GM21390 (cell line): ENCODE results near the gene FAM32A.
A peak's percentile ranks its signal among the peaks of the same experiment; 100 is the strongest.
"Not testable (repeated sequence)": the region's sequence is repeated elsewhere in the genome, so short reads cannot be mapped to it uniquely, and the experiment has no call there.

Source experiments
- ATAC-seq: cut with Tn5 transposase; IDR thresholded peaks from one replicate; pipeline ENCODE4 v1.9.1; 2021; ENCODE audit not compliant: unreplicated experiment

FAM32A gene

GRCh38 chr19:16164222-16164890 is 20.9 kb upstream of the FAM32A start:
- no peak for ATAC-seq

GRCh38 chr19:16166417-16166816 is 18.8 kb upstream of the FAM32A start:
- no peak for ATAC-seq

- no peak for ATAC-seq
These were observed 18.2 kb upstream of the FAM32A start for GRCh38 chr19:16167055-16167454.

- no peak for ATAC-seq
These were observed 16.6 kb upstream of the FAM32A start for GRCh38 chr19:16168465-16169081.

GRCh38 chr19:16170134-16170533 is 15.1 kb upstream of the FAM32A start:
- ATAC-seq = no peak

- no peak for ATAC-seq
These were observed 9.3 kb upstream of the FAM32A start for GRCh38 chr19:16175954-16176353.

GRCh38 chr19:16178866-16179265 is 6.3 kb upstream of the FAM32A start:
- ATAC-seq = not testable (repeated sequence)

GRCh38 chr19:16180611-16181010 is 4.6 kb upstream of the FAM32A start:
- no peak for ATAC-seq

- no peak for ATAC-seq
These were observed 516 bp upstream of the FAM32A start for GRCh38 chr19:16184665-16185122.

- ATAC-seq = no peak
These were observed 536 bp downstream of the FAM32A start for GRCh38 chr19:16185768-16186123.

GRCh38 chr19:16188521-16188920 is 3.3 kb downstream of the FAM32A start:
- no peak for ATAC-seq

GRCh38 chr19:16190198-16190597 is 5.0 kb downstream of the FAM32A start:
- no peak for ATAC-seq

- no peak for ATAC-seq
These were observed 5.5 kb downstream of the FAM32A start for GRCh38 chr19:16190736-16191135.

- no peak for ATAC-seq
These were observed 6.2 kb downstream of the FAM32A start for GRCh38 chr19:16191216-16191908.

- no peak for ATAC-seq
These were observed 8.3 kb downstream of the FAM32A start for GRCh38 chr19:16193466-16193865.

GRCh38 chr19:16197188-16197621 is 12.0 kb downstream of the FAM32A start:
- no peak for ATAC-seq

GRCh38 chr19:16197622-16198369 is 12.6 kb downstream of the FAM32A start, which contains the start of gene AP1M1:
AP1M1 (plus strand) TSS chr19:16197911; CDS start chr19:16198027, 116 bp downstream.
- peak; percentile 78 for ATAC-seq

GRCh38 chr19:16198370-16198651 is 13.1 kb downstream of the FAM32A start:
- peak; percentile 17 for ATAC-seq

- no peak for ATAC-seq
These were observed 14.2 kb downstream of the FAM32A start for GRCh38 chr19:16199275-16199932.

- no peak for ATAC-seq
These were observed 15.1 kb downstream of the FAM32A start for GRCh38 chr19:16200038-16201010.
